Measurements from ENCODE around the gene DUSP9.

The DUSP9 gene

DNA sequence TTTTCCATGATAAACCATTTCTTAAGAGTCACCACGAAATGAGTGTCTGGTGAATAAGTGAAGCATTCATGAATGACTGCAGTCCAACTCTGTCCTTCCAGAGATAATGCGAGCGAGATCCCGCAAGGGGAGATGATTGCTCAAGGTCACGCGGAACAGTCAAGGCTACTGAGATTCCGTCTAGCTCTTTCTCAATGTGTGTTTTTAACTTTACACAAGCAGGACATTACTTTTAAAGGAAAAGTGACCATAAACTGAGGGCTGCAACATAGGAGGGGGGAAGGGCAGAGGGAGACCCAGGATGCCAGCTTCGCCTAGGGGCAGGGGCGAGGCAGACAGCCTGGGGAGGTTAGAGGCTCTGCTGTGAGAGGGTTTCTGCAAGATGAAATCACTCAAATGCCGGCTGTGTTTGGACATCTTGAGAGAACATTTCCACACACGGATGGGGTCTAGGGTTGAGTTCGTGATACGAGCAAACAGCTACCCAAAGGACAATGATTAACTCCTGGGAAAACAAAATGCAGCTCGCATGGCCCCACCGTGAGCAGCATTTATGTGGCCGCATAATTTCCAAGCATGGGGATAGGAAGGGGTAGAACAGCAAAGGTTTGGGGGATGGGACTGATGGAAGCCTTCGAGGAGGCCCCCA lies 24.2 kb upstream of the DUSP9 start:
- FAIRE-seq, result no peak

DNA sequence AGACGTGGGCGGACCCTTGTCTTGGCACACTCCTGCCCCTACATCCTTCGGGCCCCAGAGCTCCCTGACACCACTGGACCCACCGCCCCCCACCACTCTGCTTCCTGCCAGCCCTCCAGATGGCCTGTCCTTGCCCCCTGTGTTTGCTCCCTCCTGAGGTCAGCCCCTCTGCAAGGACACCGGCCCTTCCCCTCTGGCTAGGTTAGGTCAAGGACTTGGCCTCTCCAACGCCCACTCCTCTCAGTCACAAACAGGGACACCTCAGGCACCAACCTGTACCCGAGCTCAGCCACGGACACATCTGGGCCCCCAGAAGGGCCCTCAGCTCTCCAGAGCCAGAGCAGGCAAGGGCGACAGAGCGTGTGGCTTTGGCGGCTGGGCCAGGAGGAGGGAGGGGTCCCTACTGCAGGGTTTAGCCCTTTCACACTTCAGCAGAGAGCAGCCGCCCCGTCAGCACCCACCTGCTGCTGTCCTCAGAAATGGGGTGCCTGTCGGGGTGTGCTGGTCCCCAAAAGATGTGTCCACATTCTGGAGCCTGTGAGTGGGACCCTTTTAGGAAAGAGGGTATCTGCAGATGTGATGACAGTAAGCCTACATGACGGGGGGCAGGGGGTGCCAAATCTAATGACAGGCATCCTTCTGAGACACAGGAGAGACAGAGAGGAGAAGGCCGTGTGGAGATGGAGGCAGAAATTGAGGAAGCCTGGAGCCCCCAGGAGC lies 23.5 kb upstream of the DUSP9 start:
- no peak for FAIRE-seq

DNA sequence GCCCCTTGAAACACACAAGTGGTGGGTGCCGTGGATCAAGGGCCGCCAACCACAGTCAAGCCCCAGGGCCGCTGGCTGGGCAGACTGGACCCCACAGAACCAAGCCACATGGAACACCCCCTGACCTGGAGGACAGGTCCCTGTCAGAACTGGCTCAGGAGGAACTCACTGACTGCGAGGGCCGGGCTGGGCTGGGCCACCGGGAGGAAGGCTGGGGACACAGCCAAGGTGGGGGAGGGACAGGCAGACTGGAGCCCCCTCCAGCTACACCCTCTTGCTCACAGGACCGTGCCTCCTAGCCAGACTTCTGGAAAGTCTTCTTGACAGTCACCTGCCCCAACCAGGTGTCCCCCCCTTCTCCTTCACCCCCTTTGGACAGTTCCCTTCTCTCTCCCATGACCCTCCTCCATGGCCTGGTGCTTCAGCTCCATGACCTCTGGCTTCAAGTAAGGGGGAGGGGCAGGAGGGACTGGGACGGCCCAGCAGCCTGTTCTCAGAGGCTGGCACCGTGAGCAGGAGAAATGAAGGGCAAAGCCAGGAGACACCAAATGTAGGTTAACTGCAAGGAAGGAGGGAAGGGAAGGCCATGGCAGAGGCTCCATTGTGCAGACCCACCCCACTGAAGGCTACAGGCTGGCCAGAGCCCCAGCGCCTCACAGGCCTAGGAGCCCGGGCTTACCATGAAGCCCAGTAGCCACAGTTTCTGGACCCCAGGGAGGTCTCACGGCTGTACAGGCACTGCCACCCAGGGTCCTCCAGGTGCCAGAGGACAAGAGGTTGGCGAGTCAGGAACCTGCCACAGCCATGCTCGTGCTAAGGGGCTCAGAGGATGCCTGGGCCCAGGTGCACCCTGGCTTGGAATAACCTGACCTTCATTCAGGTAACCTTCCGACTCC lies 22.6 kb upstream of the DUSP9 start:
- no peak for FAIRE-seq

DNA sequence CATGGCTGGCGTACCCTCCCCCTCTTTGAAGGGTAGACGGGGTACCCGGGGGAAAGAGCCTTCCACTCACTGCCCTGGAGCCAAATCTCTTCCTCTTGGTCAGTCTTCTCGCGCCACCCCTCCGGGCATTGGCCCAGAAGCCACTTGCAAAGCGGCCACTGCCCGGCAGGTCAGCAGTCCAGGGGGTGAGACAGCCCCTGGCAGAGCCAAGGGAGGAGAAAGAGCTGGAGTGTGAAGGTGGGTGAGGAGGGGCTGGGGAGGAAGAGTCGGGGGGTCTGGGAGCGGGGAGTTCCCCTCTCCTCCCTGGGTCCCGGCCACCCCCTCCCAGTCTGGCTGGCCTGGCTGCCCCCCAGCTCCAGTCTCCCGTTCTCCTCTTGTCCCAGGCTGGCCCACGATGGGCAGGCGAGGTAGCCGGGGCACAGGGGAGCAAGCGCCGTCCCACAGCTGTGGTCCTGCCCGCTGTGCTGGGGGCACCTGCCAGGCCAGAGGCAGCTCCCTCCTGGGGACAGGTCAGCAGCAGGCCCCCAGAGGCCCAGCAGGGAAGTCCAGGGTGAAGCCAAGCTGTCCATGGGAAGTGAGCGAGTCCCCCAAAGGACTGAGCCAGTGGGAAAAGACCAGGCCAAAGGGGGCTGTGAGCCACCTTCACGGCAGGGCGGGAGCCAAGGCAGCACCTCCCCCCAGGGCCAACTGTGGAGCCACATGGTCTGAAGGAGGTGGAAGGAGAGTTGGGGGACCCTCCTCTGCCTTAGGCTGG lies 21.6 kb upstream of the DUSP9 start:
- no peak for FAIRE-seq

DNA sequence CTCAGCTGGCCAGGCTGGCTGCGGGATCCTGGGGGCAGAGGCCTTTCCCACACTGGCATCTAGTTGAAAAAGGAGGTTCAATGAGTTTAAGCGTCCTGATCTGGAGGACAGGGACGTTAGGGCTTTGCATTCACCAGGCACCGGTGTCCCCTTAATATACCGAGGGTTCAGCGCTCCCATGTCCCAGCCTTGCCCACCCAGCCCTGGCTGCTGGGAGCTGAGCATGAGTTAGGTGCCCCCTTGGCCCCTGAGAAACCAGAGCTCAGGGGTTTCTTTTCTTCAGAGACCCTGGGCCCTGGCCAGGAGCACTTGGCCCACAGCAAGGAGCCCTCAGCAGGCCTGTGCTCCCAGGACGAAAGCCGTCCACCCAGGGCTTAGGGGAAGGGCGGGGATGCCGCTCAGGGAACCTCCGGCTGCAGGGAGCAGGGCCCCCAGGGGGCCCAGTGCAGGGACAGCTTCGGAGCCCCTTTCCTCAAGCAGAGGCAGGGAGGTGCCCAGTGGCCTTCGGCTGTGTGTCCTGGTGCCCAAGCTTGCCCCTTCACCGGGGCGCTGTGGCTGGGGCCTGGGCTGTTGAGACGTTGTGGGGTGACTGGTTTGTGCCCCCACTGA lies 20.9 kb upstream of the DUSP9 start:
- FAIRE-seq, result no peak

DNA sequence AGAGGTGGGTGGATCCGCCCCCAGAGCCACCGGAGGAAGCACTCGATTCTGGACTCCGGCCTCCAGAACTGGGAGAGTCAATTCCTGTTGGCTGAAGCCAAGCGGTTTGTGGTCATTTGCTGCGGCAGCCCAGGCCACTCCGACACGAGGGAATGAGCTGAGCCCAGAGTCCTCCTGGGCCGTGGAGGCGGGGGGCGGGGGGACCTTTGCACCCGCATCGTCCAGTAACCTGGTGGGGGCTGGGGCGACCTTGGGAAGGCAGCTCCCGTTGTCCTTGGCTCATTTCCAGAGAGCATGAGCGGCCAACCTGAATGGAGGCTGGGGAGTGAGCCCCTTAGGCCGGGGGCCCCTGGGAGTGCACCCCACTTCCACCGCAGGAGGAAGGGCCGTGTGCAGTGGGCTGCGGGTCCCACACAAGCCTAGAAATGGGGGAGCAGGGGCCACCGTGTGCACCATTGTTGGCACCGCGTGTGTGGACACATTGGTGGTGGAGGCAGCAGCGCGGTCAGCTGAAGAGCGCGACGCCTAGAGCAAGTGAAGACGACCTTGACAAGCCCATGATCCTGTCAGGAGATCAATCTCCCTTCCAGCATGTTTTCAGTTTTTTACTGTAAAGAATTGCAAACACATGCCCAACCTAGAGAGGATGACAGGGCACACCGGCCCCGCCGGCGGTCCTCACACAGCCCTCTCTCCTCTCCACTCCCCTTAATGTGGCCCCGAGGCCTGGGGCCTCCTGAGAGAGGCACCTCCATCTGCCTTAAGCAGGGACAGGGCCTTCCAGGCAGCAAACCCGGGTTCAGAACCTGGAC lies 19.9 kb upstream of the DUSP9 start:
- no peak for FAIRE-seq

DNA sequence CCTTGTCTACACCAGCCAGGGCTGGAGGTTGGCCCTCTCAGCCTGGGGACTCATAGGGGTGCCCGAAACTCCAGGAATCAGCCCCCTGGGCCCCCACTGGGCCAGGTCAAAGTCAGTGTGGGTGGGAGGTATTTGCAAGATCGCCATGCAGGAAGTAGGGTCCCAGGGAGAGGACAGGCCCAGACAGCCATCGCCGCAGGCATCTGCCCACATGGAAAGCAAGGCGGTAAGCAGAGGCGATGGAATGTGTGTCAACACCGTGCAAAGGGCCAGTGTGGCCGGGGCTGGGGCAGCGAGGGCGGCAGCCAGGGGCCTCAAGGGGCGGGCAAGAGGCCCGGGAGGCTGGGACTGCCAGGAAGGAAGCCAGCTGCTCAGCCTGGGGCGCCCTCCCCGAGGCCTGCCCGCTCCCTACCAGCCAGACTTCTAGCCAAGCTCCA lies 19.3 kb upstream of the DUSP9 start:
- FAIRE-seq, result no peak

DNA sequence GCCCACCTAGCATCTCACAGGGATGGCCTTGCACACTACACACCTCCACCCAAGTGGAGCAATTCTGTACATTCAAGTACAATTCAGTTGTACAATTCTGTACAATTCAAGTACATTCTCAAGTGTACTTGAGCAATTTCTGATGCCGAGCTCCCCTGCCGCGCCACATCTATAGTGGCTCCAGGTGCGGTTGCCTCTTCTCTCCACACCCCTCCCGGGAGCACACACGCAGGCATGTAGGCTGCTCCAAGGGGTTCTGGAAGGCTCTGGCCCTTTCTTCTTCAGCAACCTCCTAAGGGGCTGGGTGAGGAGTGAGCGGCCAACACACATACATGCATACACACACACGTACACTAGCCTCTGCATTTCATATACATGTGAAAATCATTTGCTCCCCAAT lies 18.9 kb upstream of the DUSP9 start:
- FAIRE-seq, result no peak

DNA sequence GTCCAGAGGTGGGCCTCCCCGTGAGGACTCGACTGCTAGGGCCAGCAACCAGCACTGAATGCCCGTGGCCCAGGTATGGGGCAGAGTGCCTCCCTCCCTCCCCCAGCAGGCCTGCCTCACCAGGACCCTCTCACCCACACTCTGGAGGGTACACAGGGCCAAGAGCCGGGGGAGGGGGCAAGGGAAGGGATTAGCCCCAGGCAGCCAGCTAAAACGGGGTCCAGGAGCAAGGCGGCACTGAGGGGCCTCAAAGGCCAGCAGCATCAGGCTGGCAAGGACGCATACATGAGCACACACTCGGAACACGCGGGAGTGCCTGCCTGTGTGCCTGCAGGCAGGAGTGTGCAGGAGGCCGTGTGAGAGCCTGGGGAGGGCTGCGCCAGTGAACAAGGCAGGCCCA lies 18.3 kb upstream of the DUSP9 start:
- FAIRE-seq, result no peak

DNA sequence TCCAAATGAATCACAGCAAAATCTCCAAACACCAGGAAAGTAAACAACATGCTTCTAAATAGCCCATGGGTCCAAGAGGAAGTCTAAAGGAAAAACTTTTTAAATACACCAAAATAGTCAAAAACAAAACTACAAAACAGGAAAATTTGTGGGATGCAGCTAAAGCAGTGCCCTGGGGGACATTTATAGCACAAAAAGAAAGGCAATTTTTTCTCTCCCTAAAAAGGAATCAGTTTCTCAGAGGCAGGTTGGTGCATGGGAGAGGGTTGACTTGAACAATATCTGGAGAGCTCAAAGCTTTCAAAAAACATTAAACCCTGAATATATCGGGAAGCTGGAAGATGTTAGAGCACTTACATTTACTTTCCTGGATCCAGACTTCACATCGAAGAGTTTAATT lies 15.7 kb upstream of the DUSP9 start:
- FAIRE-seq, result no peak

DNA sequence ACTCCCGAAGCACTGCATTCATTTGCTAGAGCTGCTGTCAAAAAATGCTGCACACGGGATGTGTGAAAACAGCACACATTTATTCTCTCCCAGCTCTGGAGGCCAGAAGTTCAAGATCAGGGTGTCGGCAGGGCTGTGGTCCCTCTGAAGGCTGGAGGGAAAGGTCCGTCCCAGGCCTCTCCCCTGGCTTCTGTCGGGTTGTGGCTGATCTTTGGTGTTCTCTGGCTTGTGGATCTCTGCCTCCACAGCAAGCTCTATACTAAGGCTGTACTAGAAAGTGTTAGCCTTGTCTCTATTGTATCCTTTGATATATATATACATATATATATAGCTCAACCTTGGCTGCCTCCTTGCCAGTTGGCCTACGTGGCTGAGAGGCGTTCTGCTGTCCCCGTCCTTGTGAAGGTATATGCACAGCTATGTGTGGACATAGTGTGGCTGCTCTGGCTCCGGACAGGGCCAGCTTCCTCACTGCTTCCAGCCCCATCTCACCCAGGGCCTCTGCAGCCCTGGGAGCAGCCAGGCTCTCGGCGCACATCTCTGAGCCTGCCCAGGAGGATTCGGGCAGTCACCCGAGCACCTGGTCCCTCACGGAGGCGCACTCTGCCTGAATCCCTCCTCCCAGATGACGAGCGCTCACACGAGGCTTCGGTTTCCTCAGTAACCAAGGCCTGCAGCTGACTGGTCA lies 15.0 kb upstream of the DUSP9 start:
- FAIRE-seq, result no peak

DNA sequence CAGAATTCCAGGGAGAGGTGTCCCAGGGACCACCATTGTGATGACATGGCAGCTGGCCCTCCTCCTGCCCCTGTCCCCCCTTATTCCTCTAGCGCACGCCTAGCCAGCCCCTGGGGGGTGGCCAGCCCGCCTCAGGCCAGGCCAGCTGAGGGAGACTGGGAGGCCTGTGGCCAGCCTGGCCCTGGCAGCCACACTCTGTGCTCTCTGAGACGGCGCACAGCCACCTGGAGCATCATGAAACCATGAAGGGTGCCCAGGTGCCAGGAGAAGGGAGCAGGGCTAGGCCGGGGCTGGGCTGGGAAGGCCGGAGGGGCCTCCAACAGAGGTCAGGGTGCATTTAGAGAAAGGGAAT lies 14.4 kb upstream of the DUSP9 start:
- no peak for FAIRE-seq

DNA sequence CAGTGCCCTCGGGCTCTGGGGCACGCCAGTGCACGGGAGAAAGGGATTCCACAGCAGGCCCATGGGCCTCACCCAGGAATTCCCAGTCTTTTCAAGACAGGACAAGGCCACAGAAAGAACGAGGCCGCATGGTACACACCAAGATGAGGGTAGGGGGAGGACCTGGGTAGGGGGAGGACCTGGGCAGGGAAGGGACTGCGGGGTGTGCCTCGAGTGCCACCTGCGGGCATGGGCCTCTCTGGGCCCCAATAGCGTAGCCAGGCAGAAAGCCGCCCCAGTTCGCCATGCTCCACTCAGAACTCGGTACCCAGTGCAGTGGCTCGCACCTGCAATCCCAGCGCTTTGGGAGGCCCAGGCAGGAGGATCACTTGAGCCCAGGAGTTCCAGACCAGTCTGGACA lies 14.0 kb upstream of the DUSP9 start:
- FAIRE-seq, result no peak

DNA sequence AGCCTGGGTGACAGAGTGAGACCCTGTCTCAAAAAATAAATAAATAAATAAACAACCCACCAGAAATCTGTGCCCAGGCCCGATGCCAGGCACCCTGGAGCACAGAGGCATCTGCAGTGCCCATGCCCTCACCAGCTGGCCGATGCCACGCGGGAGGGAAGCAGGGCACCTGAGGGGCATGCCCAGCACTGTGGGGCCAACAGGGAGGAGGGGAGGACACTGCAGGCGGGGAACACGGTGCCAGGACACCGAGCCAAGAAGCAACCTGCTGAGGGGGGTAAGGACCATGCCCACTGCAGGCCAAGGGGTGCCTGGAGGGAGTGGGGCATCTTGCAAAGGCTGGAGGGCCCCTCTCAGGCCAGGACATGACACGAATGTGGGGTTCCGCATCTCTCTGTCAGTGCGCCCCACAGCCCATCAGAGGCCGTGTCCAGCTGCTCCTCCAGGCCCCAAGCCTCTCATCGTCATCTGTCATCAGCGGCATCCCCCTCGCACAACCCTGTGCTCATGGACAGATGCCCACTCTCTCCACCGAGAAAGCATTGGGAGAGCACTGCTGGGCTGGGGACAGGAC lies 13.3 kb upstream of the DUSP9 start:
- FAIRE-seq, result no peak

DNA sequence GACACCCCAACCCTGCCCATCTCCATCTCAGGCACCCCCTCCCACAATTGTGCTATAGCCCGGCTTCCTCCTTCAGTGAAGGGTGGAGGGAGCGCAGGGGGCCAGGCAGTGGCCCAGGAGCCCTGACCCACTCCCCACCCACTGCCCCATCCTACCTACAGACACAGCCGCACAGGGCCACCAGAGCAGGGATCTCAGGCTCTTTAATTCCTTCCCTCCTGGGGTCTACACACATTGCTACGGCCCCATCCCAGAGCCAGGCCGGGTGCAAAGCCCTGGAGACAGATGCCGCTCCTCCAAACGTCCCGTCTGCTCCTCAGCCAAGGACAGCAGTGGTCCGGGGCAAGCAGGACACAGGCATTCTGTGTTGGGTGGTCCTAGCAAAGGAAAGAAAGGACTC lies 12.8 kb upstream of the DUSP9 start:
- no peak for FAIRE-seq

DNA sequence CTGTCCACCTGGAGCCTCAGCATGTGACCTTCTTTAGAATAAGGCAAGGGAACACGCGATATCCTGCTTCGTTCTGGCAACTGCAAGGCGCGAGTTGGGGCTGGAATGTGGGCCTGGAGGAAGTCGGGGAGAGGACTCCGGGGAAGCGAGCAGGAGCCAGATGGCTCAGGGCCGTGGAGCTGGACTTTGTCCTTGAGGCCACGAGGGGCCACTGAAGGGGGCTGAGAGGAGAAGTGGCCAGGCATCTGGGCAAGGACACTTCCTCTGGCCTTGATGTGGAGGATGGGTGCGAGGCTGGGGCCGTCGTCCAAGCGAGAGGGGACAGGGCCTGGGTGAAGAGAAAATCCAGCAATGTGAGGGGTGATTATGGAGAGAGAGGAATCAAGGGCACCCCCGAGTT lies 12.2 kb upstream of the DUSP9 start:
- FAIRE-seq, result no peak

DNA sequence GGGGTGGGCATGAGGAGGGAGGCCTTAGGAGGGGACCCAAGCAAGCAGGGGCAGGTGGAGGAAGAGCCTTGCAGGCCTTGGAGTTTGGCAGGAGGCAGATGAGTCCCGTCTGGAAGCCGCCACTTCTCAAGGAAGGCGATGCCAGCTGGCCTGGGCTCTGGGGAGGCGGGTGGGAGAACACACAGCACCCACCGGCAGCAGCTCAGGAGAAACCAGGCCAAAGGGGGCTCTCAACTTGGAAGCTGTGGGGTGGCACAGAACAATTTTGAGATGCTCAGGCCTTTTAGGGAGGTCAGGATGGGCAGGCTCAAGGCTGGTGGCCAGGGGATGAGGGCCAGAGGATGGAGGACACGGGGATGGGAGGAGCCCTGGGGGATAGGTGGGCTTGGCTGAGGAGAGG lies 11.6 kb upstream of the DUSP9 start:
- FAIRE-seq, result no peak

DNA sequence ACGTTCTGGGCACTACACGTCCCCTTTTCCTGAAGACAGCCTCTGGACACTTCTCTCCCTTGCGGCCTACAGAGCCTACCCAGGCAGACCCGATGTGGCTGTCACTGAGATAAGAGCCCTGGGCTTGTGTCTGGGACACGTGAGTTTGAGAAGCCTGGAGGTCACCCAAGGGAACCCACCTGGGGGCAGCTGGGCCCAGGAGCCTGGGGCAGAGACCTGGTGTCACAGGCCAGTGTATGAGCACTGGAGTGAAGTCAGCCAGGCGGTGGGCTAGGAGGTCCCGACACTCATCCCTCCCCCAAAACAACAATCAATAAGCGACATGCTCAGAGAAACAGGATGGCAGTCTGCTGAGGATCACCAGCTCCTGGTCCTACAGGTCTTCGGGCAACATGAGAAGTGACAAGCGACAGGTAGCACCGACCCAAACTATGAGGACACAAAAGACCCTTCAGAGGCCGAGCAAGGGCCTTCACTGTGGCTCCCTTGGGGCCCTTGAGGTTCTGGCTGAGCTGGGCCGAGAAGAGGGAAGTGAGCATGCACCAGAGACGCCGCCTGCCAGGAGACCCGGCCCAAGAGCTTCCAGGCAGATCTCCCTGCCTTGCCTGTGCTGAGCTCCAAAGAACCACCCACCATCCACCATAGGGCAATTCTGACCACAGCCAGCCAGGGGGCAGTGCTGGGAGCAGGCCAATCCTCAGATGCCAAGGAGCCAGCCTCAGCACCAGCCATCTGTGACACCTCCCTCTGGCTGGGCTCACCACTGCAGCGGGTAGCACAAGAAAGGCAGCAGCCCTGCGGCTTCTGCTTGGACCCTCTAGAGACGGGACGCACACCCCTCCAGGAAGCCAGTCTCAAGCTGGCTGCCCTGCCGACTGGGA lies 11.0 kb upstream of the DUSP9 start:
- FAIRE-seq, result no peak

DNA sequence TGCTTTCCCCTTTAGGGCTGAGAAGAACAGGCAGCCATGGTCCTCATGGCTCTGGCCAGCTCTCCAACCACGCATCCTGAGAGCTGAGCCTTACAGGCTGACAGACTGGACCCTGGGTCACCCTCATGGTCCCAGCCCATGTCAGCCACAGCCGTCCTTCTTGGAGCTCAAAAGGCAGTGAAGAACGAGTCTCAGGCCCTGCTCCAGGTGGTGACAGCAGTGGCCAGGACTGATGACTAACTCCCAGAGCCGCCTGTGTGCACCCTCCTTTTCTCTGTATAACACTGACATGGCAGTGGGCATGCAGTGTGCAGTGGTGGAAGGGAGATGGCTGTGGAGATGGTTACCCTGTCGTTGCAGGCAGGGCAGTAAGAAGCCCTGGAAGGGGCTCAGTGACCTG lies 10.3 kb upstream of the DUSP9 start:
- no peak for FAIRE-seq

Data from endometrium (tissue), 2 donors.